Activated T-cell treated with anti-CD3 and anti-CD28 coated beads for 24 hours (primary cell): ENCODE results near the gene MCM3AP.

Experiments used
- DNase-seq: peaks from one replicate; pipeline ENCODE4 v3.0.0-alpha.2; 2020; ENCODE audit warnings: low read depth

Gene MCM3AP

GRCh38 chr21:46217511-46218196 is 67.8 kb downstream of the MCM3AP start:
- DNase-seq, result no peak

GRCh38 chr21:46216132-46216747 is 69.2 kb downstream of the MCM3AP start:
- no peak for DNase-seq

GRCh38 chr21:46215436-46216131 is 69.8 kb downstream of the MCM3AP start:
- DNase-seq, result no peak

- no peak for DNase-seq
These were observed 70.7 kb downstream of the MCM3AP start for GRCh38 chr21:46214478-46215340.

- DNase-seq, result no peak
These were observed 71.7 kb downstream of the MCM3AP start for GRCh38 chr21:46213620-46214286.

GRCh38 chr21:46212721-46213484 is 72.5 kb downstream of the MCM3AP start:
- no peak for DNase-seq

- DNase-seq, result no peak
These were observed 73.4 kb downstream of the MCM3AP start for GRCh38 chr21:46211786-46212720.

- DNase-seq, result no peak
These were observed 74.0 kb downstream of the MCM3AP start for GRCh38 chr21:46211376-46211775.

- no peak for DNase-seq
These were observed 74.9 kb downstream of the MCM3AP start for GRCh38 chr21:46210378-46211136.

GRCh38 chr21:46208761-46209721 is 76.4 kb downstream of the MCM3AP start:
- no peak for DNase-seq

GRCh38 chr21:46207920-46208591 is 77.4 kb downstream of the MCM3AP start:
- no peak for DNase-seq

- DNase-seq, result no peak
These were observed 78.1 kb downstream of the MCM3AP start for GRCh38 chr21:46207006-46207919.

GRCh38 chr21:46206163-46207005 is 79.0 kb downstream of the MCM3AP start:
- no peak for DNase-seq

- DNase-seq, result no peak
These were observed 79.6 kb downstream of the MCM3AP start for GRCh38 chr21:46205766-46206162.

GRCh38 chr21:46205166-46205565 is 80.2 kb downstream of the MCM3AP start:
- DNase-seq, result no peak
